ENCODE measurements around the gene SHBG.

SHBG gene

DNA sequence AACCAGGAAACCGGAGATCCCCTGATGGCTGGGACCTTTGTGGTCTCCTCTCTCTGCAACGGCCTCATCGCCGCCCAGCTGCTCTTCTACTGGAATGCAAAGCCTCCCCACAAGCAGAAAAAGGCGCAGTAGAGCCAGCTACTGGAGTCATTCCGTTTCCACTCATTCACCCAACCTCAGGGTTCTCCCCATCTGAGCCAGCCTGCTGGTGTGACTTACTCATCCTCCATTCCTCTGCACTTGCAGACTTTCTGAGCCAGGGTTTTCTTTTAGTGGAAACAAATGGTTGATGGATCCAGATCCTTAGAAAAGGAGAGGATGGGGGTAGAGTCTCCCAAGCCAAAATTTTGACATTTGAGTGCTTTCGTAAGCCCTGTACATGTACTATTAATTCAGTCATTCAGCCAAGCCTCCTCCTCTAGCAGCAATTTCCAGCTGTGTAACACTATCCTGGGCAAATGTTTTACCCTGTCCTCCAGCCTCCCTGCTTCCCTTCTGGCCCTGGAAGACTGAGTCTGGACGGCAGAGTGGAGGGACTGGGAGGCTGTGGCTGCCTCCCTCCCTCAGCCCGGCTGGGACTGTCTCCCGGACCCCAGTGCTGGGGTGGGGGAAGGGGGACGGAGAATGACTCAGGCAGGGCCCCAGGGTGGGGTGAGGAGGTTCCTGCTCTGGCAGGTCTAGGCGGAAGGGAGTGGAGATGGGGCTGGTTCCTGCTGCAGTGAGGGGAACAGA, 42.3 kb upstream of the SHBG start:
- DNase-seq (ENCODE audit: extremely low read depth, low read depth): peak; percentile 70
- TF ChIP-seq, protein P1, sequence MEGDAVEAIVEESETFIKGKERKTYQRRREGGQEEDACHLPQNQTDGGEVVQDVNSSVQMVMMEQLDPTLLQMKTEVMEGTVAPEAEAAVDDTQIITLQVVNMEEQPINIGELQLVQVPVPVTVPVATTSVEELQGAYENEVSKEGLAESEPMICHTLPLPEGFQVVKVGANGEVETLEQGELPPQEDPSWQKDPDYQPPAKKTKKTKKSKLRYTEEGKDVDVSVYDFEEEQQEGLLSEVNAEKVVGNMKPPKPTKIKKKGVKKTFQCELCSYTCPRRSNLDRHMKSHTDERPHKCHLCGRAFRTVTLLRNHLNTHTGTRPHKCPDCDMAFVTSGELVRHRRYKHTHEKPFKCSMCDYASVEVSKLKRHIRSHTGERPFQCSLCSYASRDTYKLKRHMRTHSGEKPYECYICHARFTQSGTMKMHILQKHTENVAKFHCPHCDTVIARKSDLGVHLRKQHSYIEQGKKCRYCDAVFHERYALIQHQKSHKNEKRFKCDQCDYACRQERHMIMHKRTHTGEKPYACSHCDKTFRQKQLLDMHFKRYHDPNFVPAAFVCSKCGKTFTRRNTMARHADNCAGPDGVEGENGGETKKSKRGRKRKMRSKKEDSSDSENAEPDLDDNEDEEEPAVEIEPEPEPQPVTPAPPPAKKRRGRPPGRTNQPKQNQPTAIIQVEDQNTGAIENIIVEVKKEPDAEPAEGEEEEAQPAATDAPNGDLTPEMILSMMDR (IDR thresholded peaks at IDR 0.05; ENCODE audit: low read depth, low read length, missing control alignments): no peak
- H3K4me3 ChIP-seq (replicated peaks; ENCODE audit: low read depth, low read length): no peak overlapping the region; the same call in 1 of the 2 replicates

DNA sequence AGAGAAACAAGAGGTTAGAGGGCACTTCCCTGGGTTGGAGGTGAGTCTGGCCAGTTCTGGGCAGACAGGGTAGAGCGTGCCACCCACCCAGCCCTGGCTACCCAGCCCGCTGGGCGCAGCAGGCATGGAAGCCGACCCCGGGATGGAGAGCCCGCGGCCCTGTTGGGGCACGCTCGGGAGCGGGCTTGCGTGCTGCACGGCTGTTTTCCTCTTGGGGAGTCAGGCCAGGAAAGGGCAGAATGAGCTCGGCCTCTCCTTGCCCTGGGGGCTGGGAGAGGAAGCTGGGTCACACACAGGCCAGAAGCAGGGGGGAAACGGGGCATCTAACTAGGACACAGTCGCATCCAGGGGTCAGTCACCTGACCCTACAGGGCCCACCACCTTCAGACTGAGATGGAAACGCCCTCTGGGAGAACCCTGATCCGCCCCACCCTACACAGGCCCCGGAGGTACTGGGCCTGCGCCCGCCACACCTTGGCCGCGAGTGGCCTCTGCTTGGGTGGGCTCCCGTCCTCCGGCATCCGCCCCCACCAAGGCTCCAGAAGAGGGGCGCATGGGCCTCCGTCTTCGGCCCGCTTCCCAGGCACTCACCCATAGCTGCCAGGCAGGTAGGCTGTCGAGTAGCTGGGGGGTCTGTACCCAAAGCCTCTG, 41.3 kb upstream of the SHBG start:
- H3K4me3 ChIP-seq (replicated peaks; ENCODE audit: low read depth, low read length): peak overlapping the region; percentile 18
- no peak for DNase-seq (ENCODE audit: extremely low read depth, low read depth)
- TF ChIP-seq, protein P1 (IDR thresholded peaks at IDR 0.05; ENCODE audit: low read depth, low read length, missing control alignments): no peak

DNA sequence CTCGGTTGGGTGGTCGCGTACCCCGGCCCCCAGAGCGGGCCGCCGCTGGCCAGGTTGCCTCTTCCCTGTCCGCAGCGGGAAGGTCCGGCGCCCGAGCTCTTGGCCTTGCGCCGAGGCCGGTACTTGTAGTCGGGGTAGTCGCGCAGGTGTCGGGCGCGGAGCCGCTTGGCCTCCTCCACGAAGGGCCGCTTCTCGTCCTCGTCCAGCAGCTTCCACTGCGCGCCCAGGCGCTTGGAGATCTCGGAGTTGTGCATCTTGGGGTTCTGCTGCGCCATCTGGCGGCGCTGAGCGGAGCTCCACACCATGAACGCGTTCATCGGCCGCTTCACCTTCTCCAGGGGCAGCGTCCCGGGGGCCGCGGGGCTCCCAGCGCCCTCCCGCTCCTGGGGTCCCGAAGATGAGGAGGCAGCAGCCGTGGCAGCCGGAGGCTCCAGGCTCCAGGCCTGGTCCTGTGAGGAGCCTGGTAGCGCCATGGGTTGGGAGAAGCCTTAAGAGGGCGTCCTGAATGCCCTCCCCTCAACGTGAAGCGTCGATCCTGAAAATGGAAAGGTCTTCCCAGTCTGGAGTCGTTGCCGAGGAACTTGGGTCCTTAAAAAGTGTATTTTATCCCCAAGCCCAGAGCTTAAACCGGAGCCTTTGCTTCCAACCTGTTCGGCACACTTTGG, 40.6 kb upstream of the SHBG start:
- TF ChIP-seq, protein P1 (IDR thresholded peaks at IDR 0.05; ENCODE audit: low read depth, low read length, missing control alignments): peak; percentile 88
- DNase-seq (ENCODE audit: extremely low read depth, low read depth): no peak
- H3K4me3 ChIP-seq (replicated peaks; ENCODE audit: low read depth, low read length): peak overlapping the region; percentile 18

DNA sequence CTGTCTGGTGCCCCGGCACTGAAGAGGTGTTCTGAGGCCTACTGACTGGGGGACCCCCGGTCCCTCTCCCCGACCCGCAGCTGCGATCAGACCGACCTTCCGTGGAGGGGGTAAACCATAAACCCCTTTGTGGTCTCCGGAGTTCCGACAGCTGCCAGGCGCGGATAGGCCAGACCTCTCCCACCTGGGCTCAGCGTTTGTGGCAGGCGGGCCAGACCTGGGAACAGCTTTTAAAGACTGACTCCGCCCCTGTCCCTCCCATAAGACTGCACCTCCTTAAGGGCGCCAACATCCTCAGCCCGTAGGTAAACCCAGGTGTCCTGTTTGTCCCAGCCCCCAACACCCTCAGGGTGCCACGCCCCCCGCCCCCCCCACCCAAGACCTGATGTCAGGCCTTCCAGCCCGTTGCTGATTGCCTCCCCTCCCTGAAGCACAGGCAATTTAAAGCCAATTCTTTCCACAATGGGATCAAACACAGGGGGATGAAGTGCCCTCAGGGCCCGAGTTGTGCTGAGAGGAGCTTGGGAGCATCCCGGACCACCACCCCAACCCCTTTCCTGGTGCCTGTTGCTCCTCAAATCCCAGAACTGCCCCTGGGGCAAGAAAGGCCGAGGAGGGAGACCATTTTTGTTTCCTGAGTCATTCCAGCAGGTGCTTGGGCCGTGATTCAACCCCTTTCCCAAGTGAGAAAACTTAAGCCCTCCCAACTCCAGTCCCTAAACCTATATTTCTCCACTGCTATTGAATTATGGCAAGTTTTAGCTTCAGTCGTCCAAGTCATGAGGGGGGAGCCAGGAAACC, 39.8 kb upstream of the SHBG start, which contains the start of gene SOX15:
Gene SOX15 (minus strand): TSS at position 204 of the 801 bp plus-strand sequence. CDS start 418 bp downstream, outside the sequence.
- peak within 1 kb of the TSS; percentile 18 for H3K4me3 ChIP-seq (replicated peaks; ENCODE audit: low read depth, low read length)
- DNase-seq (ENCODE audit: extremely low read depth, low read depth): no peak
- TF ChIP-seq, protein P1 (IDR thresholded peaks at IDR 0.05; ENCODE audit: low read depth, low read length, missing control alignments): no peak

DNA sequence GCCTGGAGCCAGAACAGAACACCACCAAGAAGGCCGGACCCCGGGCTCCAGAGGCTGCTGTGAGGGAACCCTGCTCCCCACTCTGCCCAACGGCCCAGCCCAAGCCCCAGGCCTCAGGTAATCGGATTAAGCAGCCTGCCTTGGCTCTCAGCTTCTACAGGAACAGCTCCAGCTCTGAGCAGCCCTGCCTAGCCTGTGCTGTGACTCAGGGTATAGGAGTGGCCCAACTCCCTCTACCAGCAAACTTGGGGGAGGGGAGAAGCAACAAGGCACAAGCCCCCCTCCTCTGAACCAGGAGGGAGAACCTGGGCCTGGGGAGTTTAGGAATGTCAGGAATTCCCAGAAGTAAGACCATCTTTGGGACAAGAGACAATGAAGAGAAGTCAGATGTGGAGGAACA, 39.2 kb upstream of the SHBG start:
- TF ChIP-seq, protein P1 (IDR thresholded peaks at IDR 0.05; ENCODE audit: low read depth, low read length, missing control alignments): no peak
- no peak overlapping the region for H3K4me3 ChIP-seq (replicated peaks; ENCODE audit: low read depth, low read length)
- no peak for DNase-seq (ENCODE audit: extremely low read depth, low read depth)

DNA sequence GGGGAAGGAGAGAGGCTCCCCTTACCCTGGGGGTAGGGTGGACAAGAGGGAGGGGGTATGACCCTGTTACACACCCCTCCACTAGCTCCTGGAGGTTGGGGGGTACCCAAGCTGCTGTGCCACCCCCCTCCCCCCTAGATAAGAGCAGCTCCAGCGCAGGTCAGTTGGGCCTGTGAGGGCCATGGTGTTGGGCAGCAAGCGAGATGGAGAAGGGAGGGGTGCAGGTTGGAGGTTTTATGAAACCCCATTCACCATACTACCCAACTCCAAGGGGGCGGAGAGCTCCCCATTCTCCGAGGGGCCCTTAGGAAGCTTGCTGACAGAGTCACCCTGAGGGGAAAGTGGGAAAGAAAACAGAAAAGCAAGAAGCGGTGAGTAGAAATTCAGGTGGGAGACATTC, 38.3 kb upstream of the SHBG start:
- TF ChIP-seq, protein P1 (IDR thresholded peaks at IDR 0.05; ENCODE audit: low read depth, low read length, missing control alignments): no peak
- no peak for DNase-seq (ENCODE audit: extremely low read depth, low read depth)
- no peak overlapping the region for H3K4me3 ChIP-seq (replicated peaks; ENCODE audit: low read depth, low read length)

Measured in HFF-Myc (cell line).